Mucosa of rectum (tissue), 2 donors: Measurements from ENCODE around the gene PADI6.
"Not testable (repeated sequence)": the region's sequence is repeated elsewhere in the genome, so short reads cannot be mapped to it uniquely, and the experiment has no call there.

Experiments used
- H3K27ac ChIP-seq, 2 donors: one replicate each; pipeline ENCODE4 v1.7.0; 2013; ENCODE audit warnings: inconsistent platforms in 2 of 2, low read depth in 2 of 2, low read length in 2 of 2
- H3K27me3 ChIP-seq, 2 donors: one replicate each; pipeline ENCODE4 v1.7.0; 2013; ENCODE audit warnings: low read length in 2 of 2; ENCODE audit not compliant: control insufficient read depth in 2 of 2, insufficient read depth in 2 of 2
- H3K36me3 ChIP-seq, 2 donors: one replicate each; pipeline ENCODE4 v1.7.0; 2013; ENCODE audit warnings: low read length in 2 of 2; ENCODE audit not compliant: control insufficient read depth in 2 of 2, insufficient read depth in 2 of 2
- H3K4me1 ChIP-seq, 2 donors: one replicate each; pipeline ENCODE4 v1.7.0; 2013; ENCODE audit warnings: low read length in 2 of 2, mild to moderate bottlenecking in 1 of 2; ENCODE audit not compliant: control insufficient read depth in 2 of 2, insufficient read depth in 2 of 2
- H3K4me3 ChIP-seq, 2 donors: one replicate each; pipeline ENCODE4 v1.7.0; 2013; ENCODE audit warnings: low read length in 2 of 2
- H3K9ac ChIP-seq, 2 donors: one replicate each; pipeline ENCODE4 v1.7.0; 2013; ENCODE audit warnings: low read length in 2 of 2, low read depth in 1 of 2, mild to moderate bottlenecking in 1 of 2
- H3K9me3 ChIP-seq, 2 donors: one replicate each; pipeline ENCODE4 v1.7.0; 2013; ENCODE audit warnings: low read length in 2 of 2; ENCODE audit not compliant: control insufficient read depth in 2 of 2
- donor health status: healthy.
- donor health status: Normal muscosa, but diverticular disease.

Gene PADI6

GRCh38 chr1:17345506-17345905, 26.5 kb upstream of the PADI6 start:
- not testable (repeated sequence) for H3K27me3 ChIP-seq, H3K36me3 ChIP-seq, H3K9me3 ChIP-seq, H3K4me3 ChIP-seq, H3K9ac ChIP-seq, H3K27ac ChIP-seq, H3K4me1 ChIP-seq

- no peaks in the 10 kb centered on the region for H3K36me3 ChIP-seq
- no peak overlapping the region for H3K27ac ChIP-seq
- no peaks in the 10 kb centered on the region for H3K9me3 ChIP-seq
- H3K4me3 ChIP-seq, result no peak overlapping the region
- peaks cover 0 to 8% of the 10 kb centered on the region in 2 donors for H3K27me3 ChIP-seq
- no peak overlapping the region for H3K9ac ChIP-seq
- H3K4me1 ChIP-seq, result peaks cover 0 to 5% of the 10 kb centered on the region in 2 donors
Measured at GRCh38 chr1:17346046-17346789, 25.8 kb upstream of the PADI6 start.

GRCh38 chr1:17347769-17348592, 24.0 kb upstream of the PADI6 start:
- no peak overlapping the region for H3K9ac ChIP-seq
- H3K27me3 ChIP-seq, result peaks cover 0 to 11% of the 10 kb centered on the region in 2 donors
- peaks cover 0 to 5% of the 10 kb centered on the region in 2 donors for H3K4me1 ChIP-seq
- H3K4me3 ChIP-seq, result no peak overlapping the region
- H3K9me3 ChIP-seq, result no peaks in the 10 kb centered on the region
- no peak overlapping the region for H3K27ac ChIP-seq
- no peaks in the 10 kb centered on the region for H3K36me3 ChIP-seq

DNA sequence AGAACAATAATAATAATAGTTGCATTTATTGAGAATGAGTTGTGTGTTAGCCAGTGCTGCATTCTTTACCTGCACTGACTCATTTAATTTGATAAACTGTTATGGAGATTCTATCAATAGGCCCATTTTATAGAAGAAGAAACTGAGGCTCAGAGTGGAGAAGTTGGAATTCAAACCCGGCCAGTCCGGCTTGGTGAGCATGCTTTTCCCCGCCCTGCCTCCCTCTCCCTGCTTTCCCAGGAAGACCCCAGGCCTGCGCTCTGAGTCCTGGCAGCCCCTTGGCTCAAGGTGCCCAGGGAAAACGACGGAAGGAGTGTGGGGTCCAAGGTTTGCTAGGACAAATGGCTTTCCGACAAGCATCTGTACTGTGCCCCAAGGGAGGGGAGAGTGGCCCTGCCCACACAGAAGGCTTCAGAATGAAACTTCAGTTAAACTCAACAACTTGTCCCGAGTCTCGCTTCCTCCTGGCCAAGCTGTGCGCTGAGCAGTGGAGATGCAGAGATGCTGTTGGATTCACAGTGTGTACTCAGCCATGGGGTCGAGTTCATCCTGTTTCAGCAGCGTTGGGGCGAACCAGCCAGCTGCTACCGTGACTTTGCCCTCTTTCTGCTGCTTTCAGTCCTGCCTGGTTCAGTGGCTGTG, 23.3 kb upstream of the PADI6 start:
- Histone ChIP-seq H3K36me3 (no peaks in the 10 kb centered on the region), H3K27me3 (peaks cover 3 to 11% of the 10 kb centered on the region in 2 donors), H3K27ac (no peak overlapping the region)

GRCh38 chr1:17350083-17350482, 21.9 kb upstream of the PADI6 start:
- Histone ChIP-seq H3K36me3 (no peaks in the 10 kb centered on the region), H3K27me3 (peaks cover 3 to 11% of the 10 kb centered on the region in 2 donors)

More for the DNA sequence above, 23.3 kb upstream of the PADI6 start:
- H3K9me3 ChIP-seq, result no peaks in the 10 kb centered on the region
- peaks cover 0 to 5% of the 10 kb centered on the region in 2 donors for H3K4me1 ChIP-seq
- no peak overlapping the region for H3K4me3 ChIP-seq
- H3K9ac ChIP-seq, result no peak overlapping the region

GRCh38 chr1:17350928-17351446, 21.0 kb upstream of the PADI6 start:
- Histone ChIP-seq H3K4me3 (no peak overlapping the region), H3K27ac (no peak overlapping the region), H3K9me3 (no peaks in the 10 kb centered on the region), H3K9ac (no peak overlapping the region), H3K4me1 (peaks cover 0 to 5% of the 10 kb centered on the region in 2 donors), H3K27me3 (peaks cover 3 to 11% of the 10 kb centered on the region in 2 donors), H3K36me3 (no peaks in the 10 kb centered on the region)

More at GRCh38 chr1:17350083-17350482, 21.9 kb upstream of the PADI6 start:
- Histone ChIP-seq H3K9me3 (no peaks in the 10 kb centered on the region), H3K9ac (no peak overlapping the region), H3K4me1 (peaks cover 0 to 5% of the 10 kb centered on the region in 2 donors), H3K27ac (no peak overlapping the region), H3K4me3 (no peak overlapping the region)

GRCh38 chr1:17351598-17352324, 20.2 kb upstream of the PADI6 start:
- H3K9ac ChIP-seq, result no peak overlapping the region
- peaks cover 3 to 5% of the 10 kb centered on the region in 2 donors for H3K27me3 ChIP-seq
- H3K4me1 ChIP-seq, result peaks cover 0 to 5% of the 10 kb centered on the region in 2 donors
- no peak overlapping the region for H3K27ac ChIP-seq
- no peaks in the 10 kb centered on the region for H3K36me3 ChIP-seq
- H3K4me3 ChIP-seq, result no peak overlapping the region
- no peaks in the 10 kb centered on the region for H3K9me3 ChIP-seq

DNA sequence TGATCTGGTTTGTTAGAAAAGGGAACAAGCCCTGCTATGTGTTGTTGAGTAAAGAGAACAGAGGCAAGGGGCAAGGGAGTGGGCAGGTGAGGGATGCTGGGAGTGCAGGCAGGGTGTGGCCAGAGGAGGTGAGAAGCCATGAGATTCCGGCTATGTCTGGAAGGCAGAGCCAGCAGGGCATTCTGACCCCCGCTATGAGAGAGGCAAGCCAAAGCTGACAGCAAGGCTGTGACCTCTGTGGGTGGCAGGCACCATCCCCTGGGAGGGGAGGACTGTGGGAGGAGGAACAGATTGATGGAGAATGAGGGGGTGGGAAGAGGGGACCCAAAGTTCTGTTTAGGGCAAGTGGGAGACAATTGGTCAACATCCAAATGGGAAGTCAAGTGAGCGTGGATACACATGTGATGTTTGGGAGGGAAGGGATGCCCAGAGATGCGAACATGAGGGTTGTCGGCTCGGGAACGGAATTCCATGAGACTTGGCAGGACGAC, 19.5 kb upstream of the PADI6 start:
- peaks cover 3 to 5% of the 10 kb centered on the region in 2 donors for H3K27me3 ChIP-seq
- no peaks in the 10 kb centered on the region for H3K9me3 ChIP-seq
- H3K4me3 ChIP-seq, result no peak overlapping the region

GRCh38 chr1:17355898-17356297, 16.1 kb upstream of the PADI6 start:
- Histone ChIP-seq H3K27me3 (peaks cover 3 to 6% of the 10 kb centered on the region in 2 donors), H3K4me3 (no peak overlapping the region), H3K9ac (no peak overlapping the region), H3K36me3 (no peaks in the 10 kb centered on the region), H3K27ac (no peak overlapping the region), H3K9me3 (no peaks in the 10 kb centered on the region), H3K4me1 (no peaks in the 10 kb centered on the region)

More for the DNA sequence above, 19.5 kb upstream of the PADI6 start:
- Histone ChIP-seq H3K4me1 (peaks cover 0 to 5% of the 10 kb centered on the region in 2 donors), H3K9ac (no peak overlapping the region), H3K27ac (no peak overlapping the region), H3K36me3 (no peaks in the 10 kb centered on the region)
